GM19328 (cell line): ENCODE data around the gene OR7A5.
"Not testable (repeated sequence)": the region's sequence is repeated elsewhere in the genome, so short reads cannot be mapped to it uniquely, and the experiment has no call there.

Experiments used
- ATAC-seq: cut with Tn5 transposase; IDR thresholded peaks from one replicate; pipeline ENCODE4 v1.9.1; 2021; ENCODE audit warnings: mild to moderate bottlenecking, moderate library complexity; ENCODE audit not compliant: unreplicated experiment

OR7A5 gene

DNA sequence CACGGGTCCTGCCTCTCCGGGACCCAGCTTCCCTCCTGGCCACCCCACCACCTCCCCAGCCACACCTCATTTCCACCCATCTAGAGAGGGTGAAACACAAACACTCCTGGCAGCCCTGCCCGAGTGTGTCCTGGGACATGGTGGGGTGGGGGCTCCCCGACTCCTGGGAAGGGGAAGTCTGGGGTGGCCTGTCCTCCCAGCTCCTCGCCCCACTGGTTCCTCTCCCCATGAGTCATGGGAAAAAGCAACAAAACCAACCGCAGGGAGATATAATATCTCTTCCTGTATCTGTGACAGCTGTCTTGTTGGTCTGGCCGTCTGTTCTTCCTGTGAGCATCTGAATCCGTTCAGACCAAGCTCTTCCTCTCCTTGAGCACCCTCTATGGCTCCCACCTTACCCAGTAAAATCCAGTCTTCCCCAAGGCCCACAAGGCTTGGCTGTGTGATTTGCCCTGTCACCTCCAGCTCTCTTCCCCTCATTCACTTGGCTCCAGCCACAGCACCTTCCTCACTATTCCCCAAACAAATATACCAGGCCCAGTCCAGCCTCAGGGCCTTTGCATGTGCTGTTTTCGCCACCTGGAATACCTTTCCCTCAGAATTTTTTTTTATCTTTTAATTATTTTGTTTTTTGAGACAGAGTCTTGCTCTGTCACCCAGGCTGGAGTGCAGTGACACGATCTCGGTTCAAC lies 49.7 kb downstream of the OR7A5 start:
- not testable (repeated sequence) for ATAC-seq

DNA sequence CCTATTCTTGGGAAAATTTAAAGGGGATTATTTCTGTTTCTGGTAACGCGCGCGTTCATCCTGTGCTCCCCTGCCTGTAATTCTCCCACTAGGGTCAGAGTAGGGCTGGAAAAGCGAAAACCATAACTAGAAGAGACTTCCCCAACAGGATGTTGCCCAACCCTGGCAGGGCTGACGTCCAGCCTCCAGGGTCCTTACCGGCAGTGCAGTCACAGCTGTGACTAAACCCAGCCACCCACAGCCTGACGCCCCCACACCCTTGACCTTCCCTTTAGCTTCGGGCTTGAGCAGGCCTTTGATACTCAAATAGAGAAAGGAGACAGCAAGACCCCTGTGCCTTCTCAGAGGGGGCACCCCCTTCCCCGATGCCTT lies 50.3 kb downstream of the OR7A5 start:
- ATAC-seq, result not testable (repeated sequence)

DNA sequence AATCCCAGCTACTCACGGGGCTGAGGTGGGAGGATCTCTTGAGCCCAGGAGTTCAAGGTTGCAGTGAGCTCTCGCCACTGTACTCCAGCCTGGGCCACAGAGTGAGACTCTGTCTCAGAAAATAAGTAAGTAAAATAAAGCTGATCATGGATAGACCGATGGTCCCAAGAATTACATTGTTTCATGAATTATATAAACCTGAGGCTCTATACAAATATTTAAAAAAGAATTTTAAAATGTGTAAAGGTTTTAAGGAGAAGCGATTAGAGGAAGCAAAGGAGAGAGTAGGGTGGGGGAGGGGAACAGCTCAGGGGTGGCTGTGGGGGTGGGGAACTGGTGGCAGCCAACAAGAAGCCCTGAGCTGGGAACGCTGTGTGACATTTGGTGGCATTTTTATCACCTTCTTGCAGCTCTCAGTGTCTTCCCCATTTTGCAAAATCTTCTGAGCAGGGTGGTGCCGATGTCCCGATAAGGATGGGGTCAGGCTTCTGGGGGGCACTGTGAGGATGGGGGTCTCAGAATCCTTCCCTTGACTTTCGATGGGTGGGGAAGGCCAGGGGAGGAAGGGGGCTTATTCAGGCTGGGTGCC lies 51.5 kb downstream of the OR7A5 start:
- not testable (repeated sequence) for ATAC-seq

DNA sequence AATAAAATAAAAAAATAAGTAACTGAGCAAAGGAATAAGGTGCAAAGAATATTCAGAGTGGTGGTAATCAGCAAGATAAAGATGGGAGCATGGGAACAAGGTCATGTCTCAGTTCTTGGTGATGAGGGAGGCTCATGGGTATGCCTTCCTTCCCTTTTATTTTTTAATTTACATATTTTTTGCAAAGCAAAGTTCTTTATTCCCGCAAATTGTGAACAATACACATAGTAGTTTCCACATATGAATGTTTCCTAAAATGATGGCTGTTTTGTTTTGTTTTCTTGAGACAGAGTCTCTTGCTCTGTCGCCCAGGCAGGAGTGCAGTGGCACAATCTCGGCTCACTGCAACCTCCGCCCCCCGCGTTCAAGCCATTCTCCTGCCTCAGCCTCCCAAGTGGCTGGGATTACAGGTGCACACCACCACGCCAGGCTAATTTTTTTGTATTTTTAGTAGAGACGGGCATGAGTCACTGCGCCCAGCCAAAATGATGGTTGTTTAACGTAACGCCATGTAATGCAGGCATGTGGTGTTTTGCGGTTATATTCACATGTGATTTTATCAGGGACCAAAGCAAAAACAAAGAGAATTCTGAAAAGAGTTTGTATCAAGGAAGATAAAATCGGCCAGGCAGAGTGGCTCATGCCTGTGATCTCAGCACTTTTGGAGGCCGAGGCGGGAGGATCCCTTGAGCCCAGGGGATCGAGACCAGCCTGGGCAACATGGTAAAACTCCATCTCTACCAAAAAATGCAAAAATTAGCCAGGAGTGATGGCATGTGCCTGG lies 52.2 kb downstream of the OR7A5 start:
- ATAC-seq, result no peak

DNA sequence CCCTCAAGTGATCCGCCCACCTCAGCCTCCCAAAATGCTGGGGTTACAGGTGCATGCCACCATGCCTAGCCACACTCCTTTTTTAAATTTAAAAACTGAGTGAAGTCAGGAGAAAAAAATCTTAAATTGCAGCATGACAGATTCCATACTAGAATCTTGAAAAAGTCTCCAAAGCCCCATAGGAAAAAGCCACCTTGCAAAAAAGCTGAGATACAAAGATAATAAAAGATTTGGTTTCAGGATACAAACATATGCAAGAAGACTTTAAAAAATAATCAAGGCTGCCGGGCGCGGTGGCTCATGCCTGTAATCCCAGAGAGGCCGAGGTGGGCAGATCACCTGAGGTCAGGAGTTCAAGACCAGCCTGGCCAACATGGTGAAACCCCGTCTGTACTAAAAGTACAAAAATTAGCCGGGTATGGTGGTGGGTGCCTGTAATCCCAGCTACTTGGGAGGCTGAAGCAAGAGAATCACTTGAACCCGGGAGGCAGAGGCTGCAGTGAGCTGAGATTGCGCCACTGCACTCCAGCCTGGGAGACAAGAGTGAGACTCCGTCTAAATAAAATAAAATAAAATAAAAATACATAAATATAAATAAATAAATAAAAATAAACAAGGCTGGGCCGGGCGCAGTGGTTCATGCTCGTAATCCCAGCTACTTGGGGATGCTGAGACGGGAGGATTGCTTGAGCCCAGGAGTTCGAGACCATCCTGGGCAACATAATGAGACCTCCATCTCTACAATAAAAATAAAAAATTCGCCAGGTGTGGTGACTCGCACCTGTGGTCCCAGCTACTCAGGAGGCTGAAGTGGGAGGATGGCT lies 53.1 kb downstream of the OR7A5 start:
- ATAC-seq, result not testable (repeated sequence)

DNA sequence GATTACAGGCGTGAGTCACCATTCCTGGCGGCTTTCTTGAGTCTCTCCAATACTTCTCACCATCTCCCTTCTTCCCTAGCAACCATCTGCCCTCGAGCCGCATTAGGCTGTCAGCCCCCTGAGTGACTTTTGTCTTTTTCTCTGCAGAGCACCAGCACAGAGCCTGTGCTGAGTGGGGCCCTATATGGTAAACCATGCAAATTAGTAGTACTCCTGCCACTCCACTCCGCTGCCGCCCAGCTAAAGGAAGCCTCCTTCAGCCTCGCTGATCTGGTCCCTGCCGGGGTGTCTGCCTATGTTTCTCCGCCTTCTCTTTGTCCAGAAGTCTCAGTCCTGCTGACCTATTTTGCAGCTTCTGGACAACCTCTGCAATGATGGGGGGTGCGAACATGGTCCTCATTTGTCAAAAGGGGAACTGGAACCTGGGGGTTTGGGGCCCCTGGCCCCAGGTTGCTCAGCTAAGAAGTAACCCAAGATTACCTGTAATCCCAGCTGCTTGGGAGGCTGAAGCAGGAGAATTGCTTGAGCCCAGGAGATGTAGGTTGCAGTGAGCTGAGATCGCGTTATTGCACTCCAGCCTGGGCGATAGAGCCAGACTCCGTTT lies 54.3 kb downstream of the OR7A5 start:
- not testable (repeated sequence) for ATAC-seq

DNA sequence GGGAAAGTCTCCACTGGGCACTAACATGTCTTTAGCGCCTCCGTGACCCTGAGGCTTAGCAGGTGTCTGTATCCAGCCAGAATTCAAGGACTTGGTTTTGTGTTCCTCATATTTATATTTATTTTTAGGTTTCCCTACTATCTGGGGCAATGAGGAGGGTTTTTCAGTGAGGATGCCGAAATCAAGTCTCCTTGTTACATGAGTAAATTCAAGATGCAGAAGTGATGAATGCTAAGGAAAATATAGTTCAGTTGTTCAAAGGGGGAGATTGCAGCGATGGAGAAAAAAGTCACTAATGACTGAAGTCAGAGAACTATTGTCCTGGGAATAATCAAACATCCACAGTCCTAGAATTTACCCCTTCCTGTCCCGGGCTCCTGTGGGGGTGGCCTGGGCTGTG lies 55.8 kb downstream of the OR7A5 start:
- no peak for ATAC-seq

DNA sequence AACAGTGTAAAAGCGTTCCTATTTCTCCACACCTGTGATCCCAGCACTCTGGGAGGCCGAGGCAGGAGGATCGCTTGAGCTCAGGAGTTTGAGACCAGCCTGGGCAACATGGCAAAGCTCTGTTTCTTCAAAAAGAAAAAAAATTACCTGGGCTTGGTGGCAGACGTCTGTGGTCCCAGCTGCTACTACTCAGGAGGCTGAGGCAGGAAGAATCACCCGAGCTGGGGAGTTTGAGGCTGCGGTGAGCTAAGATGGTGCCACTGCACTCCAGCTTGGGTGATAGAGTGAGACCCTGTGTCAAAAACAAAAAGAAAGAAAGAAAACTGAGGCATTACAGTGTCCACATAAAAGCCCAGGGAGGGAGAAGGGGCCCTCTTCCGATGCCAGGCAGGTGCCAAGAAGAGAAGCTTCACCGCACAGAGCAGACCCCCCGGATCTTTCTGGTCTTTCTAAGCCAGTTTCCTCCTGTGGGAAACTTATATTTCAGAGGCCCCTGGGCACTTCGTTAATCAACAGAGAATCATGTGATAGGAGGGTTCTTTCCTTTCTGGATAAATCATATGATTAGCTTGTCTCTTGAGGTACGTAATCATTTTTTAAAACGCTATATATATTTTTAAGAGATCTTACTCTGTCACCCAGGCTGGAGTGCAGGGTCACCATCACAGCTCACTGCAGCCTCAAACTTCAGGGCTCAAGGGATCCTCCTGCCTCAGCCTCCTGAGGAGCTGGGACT lies 56.7 kb downstream of the OR7A5 start, which contains the start of gene ADGRE2:
TSS of gene ADGRE2 (minus strand) at position 451 of the 736 bp plus-strand sequence. CDS start 1,804 bp downstream, outside the sequence.
- not testable (repeated sequence) for ATAC-seq

DNA sequence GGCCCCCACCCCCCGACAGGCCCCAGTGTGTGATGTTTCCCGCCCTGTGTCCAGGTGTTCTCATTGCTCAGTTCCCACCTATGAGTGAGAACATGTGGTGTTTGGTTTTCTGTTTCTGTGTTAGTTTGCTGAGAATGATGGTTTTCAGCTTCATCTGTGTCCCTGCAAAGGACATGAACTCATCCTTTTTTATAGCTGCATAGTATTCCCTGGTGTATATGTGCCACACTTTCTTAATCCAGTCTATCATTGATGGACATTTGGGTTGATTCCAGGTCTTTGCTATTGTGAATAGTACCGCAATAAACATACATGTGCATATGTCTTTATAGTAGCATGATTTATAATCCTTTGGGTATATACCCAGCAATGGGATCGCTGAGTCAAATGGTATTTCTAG lies 57.3 kb downstream of the OR7A5 start:
- ATAC-seq, result not testable (repeated sequence)
